Forelimb muscle (tissue), 1 donor: ENCODE data around the gene COLEC12. TPM values are rescaled to one million over a fixed set of nuclear protein-coding genes. Genes with fewer than 3 reads are reported as not detected.

Experiments
- DNase-seq: peaks from one replicate; pipeline ENCODE4 v3.0.0-alpha.2; 2013; ENCODE audit warnings: low read depth
- polyA plus RNA-seq: library from polyadenylated mRNA; unstranded; fragments of 120-200 nt; gene quantifications from one replicate; pipeline ENCODE4 v1.2.1, GENCODE V29; 2013; ENCODE audit not compliant: insufficient read length

The COLEC12 gene
- polyA plus RNA-seq, 1 donor, result 38.7 TPM

DNA sequence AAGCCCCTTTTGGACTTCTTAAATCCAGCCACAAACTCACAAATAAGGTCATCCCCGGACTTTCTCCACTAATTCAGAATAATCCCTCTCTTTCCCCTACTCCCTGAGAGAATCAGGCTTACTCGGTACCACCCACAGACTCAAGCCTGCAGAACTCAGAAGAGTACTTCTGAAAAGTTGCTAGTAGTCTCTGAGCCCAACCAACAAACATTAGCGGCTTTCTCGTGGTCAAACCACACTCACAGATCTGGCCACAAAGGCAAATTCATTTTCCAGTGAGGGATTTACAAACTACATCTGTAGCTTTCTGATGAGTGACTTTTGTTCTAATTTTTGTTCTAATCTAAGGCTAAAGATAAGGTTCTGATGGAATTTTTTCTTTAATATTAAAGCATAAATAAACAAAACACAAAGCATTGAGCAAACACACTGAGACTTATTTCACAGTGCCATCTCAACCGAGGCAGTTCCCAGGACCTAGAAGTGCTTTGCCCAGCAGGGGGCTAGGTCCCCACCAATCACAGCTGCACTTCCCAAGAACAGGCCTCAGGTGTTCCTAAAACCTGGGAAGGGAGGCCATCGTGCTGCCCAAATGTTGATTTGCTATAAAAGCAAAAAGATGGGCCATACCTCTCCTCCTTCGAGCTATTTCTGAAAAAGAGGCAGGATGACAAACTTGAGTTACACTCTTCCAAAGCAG lies 110.7 kb downstream of the COLEC12 start:
- no peak for DNase-seq

DNA sequence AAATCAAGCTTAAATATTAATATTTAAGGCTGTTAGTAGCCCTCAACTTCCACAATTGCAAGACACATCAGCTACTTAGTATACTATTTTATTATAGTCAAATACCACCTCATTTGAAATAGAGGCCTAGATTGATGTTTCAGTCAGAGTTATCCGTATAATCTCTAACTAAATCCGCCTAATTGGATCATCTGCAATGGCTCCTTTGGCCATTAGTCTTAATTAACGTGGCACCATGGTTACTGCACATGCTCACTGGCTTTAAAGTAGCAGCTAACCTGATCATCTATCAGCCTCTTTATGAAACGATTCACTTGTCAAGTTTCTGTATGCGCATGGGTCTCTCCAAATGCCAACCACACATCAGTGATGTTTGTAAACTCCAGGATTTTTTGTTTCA lies 112.3 kb downstream of the COLEC12 start:
- DNase-seq, result no peak

DNA sequence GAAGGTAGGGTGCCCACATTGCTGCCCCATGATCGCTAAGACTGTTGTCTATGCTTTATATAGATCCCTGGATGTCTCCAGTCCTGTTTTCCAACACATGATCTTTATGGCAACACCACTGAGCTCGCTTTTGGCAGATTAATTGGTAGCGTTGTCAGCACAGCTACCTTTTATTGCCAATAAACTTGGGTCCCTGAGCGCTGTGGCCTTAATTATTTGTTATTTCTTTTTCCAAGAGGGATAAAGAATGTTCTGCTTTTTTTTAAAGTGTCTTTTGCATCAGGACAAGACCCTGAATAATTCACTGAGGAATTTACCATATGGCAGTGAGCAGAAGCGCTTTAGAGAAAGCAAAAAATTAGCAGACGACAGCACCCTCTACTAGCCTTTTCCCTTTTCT lies 113.5 kb downstream of the COLEC12 start:
- DNase-seq, result no peak

DNA sequence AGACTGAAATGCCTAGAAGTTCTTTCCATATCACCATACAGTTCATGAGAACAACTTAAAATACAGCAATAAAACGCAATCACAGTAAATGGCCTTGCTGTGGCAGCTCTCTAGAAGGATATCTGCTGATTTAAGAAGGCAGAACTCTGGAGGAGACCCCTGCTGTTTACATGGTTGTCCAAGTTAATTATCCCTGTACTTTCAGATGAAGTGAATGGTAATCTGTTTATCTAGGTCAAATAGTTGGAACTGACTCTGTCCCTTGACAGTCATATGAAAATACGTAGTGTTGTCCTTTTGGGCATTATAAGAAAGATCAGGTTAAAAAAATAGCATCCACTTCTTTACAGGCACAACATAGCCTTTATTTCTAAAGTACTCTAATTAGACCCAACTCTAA lies 115.6 kb downstream of the COLEC12 start:
- DNase-seq, result no peak

DNA sequence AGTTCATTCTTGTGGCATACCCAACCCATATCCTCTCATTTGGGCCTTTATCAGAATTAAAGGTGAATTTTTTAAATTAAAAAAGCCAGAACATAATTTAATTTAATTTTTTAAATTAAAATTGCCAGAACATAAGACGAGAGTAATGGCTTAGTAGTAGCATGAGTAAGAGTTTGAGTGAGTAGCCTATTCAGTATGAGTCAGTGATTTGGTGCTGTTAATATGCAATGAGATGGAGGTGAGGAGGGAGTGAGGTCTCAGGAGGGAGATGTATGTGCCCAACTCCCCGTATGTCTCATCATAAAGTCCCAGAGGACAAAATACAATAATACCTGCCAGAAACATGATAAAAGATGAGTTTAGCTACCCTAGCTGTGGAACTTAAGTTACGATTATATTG lies 117.4 kb downstream of the COLEC12 start:
- no peak for DNase-seq

DNA sequence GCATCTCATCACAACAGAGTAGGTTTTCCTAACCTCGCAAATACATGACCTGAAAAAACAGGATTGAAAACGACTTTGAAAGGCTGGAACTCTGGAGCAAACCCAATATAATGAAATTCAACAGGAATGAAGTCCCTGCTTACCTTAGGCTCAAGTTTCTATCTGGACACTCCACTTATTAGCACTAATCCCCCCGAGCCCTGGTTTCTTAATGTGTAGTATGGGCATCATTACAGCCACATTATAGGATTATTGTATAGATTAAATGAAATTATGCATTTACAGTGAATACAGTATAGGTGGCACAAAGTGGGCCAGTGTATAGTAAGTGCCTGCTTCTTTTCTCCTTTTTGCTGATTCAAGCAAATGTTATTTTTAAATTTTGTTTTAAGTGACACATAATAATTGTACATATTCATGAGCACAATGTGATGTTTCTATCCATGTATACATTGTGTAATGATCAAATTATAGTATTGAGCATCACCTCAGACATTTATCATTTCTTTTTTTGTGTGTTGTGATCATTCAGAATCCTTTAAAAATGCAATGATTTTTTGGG lies 118.0 kb downstream of the COLEC12 start:
- DNase-seq, result no peak

DNA sequence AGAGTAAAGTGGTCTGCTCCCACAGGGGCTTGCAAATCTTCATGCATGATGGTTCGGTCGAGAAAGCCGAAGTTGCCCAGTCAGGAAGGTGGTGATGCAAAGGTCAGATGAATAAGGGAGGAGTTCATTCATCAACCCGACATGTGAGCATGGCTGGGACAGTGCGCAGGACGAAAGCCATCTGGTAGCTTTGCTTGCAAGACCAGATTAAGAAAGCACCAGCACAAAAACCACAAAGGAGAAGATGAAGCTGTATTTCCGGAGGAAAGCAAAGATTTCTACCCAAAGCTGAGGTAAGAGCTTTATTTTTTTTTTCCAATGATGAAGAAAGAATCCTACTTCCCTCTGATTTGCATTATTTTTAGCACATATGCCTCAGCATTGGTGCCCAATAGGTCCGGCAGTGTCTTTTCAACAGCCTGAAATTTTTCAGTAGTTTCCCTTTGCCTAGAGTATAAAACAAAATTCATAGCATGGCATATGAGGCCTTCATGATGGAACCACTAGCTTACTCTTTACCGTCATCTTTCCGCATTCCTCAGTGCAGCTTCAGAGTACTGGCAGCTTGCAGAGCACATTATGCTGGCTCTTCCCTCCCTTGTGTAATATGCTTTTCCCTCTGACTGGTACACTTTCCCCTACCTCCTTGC lies 120.7 kb downstream of the COLEC12 start:
- no peak for DNase-seq

DNA sequence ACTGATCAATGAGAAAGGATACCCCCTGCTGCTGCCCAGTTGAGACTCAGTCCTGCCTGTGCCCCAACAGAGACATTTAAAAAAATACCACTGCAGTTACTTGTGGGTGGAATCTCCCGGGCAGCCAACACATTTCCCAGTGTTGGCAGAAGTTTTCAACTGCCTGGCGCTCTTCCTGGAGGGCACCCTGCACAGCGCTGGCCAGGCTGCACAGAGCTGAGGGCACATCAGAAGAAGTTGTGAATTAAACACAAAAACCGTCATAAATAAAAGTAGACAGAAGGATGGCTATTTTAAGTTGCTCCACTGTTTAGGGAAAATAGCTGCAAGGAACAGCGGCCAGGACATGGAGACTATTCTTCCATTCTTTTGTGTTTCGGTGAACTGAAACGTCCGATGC lies 122.4 kb downstream of the COLEC12 start:
- no peak for DNase-seq

DNA sequence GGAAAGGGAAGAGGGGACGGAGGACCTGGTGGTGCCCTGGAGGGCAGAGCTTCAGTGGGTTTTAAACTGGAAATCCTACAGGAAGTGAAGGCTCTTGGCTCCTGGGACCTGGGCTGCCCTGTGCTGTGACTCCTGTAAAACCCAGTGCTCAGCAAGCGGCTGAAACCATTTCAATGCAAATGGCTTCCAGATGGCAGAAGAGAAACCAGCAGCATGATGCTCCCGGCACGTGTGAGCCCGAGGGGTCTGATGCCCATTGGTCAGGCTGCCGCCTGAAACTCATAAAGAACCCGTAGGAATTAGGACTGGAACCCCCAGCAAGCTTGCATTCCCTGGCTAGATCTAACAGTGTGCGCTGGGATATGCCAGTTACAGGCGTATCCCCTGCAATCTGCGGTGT lies 123.4 kb downstream of the COLEC12 start:
- no peak for DNase-seq

DNA sequence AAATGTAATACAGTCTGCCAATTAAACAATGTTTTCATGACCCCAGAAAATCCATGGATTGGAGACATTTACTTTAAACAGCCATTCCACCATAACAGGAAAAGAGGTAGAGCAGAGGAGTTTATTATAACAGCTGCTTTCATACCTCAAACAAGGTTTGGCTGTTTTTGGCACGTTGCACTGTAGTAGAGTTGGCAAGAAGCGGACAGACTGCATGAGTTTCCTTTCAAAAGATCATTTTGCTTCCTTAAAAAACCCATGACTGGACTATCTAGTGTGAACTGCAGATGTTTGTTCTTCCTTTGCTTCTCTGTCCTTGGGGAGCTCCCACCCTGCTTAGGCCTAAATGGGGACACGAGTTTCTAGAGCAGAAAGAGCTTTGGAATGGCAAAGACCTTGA lies 124.2 kb downstream of the COLEC12 start:
- DNase-seq, result no peak

DNA sequence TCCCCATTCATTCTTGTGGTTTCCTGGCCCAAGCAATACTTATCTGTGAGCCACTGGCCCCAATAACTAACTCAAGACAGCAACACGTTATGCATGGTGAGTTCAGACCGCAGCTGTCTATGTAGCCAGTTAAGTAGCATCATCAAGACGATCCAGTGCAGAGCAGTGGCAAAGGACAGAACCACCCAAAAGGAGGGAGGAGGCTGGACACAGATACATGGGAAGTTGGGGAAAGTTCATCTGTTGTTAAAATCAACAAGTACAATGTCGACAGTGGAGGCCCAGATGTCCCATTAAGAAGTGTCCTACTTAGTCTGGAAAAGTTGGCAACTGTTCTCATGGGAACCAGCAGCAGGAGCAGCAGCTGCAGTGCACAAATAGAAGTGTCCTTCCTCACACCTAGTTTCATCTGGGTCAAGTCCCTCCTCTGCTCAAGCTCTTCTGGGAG lies 125.8 kb downstream of the COLEC12 start:
- no peak for DNase-seq

DNA sequence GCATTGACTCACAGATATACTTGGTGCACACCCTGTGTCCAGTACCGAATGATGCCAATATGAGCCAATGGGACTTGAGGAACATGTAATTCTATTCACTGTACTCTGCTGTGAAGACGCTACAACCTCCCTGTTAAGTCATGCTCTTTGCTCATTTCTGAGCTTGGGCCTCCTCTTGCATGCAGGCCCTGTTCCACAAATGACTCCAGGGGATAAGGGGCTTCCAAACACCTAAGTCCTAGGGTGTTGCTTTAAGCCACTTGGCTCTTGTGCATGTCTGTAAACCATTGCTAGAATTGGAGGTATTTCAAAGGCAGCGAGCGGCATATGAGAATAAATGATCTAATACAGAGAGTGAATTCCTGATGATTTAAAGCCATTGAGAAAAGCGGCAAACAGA lies 126.7 kb downstream of the COLEC12 start:
- no peak for DNase-seq

DNA sequence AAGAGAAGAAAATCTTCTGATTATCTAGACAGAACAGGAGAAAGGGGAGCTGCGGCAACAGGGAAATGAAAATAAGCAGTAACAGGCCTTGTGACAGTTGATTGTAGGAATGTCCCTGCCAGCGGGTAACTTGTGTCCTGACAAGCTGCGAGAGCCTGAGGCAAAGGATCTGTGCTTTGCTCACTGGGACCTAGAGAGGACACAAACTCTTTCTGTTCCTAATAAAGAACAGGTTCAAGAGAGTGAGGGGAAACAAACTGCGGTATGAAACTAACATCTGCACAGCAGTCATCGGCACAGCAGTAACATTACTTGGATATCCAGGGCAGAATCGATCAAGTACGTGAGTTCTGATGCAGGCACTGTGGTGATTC lies 128.9 kb downstream of the COLEC12 start:
- no peak for DNase-seq

DNA sequence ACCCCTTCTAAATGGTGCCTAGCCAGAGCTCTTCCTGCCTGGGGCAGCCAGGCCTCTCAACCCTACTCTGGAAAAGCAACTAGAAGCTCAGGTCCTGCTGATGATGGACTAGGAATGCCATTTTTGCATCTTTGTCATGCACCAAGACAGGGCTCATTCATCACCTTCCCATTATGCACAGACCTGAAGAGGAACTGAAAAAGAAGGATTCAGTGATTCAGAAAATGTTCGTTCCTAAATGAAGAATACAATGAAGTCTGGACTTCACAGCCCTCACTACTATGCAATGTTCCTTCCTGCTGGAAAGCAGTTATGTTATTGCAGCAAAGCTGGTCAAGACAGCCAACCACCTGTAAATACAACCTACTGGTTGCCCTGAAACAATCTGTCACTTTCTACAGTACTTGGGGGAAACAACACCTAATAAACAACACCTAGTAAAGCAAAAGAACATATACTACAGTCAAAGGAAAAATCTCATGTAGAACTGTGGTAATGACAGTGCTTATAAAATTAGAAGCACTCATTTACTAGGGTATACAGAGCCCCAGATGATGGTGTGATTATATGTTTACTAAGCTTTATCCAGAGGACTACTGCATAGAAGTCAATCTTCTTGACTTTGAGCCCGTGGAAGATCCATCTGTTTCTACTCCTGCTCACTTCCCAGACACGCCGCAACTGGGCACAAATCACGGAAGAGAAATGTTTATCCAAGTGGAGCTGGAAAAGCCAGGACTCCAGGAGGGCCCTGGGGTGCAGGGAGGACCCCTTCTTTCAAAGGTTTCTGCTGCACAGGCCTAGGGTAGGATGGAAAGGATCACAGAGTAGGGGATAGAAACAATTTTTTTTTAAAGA lies 129.5 kb downstream of the COLEC12 start:
- DNase-seq, result no peak

DNA sequence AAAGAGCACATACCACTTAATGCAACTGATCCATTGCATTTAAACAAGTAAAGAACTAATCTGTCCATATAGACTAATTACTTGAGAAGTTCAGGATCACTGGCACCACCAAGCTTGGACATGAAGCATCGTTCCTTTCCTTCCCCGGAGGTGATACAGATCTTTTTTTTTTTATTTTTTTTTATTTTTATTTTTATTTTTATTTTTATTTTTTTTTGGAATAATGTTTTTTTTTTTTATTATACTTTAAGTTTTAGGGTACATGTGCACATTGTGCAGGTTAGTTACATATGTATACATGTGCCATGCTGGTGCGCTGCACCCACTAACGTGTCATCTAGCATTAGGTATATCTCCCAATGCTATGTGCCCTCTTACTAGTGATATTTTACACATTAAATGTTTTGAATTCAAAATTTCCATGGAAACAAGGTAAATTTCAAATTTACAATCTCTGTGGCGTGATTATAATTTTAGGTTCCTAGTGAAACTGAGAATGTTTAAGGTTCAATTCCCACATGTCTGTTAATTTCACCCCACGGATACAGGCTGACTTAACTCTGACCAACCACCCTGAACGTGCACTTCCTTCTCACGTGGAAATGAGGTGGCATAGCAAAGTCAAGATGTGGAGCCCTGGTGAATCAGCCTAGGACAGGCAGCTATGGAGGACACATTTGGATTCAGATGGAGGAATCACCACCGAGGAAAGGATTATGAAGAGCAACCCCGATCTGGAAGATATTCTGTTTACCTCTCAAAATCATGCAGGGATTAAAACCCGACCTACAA lies 131.1 kb downstream of the COLEC12 start:
- no peak for DNase-seq

DNA sequence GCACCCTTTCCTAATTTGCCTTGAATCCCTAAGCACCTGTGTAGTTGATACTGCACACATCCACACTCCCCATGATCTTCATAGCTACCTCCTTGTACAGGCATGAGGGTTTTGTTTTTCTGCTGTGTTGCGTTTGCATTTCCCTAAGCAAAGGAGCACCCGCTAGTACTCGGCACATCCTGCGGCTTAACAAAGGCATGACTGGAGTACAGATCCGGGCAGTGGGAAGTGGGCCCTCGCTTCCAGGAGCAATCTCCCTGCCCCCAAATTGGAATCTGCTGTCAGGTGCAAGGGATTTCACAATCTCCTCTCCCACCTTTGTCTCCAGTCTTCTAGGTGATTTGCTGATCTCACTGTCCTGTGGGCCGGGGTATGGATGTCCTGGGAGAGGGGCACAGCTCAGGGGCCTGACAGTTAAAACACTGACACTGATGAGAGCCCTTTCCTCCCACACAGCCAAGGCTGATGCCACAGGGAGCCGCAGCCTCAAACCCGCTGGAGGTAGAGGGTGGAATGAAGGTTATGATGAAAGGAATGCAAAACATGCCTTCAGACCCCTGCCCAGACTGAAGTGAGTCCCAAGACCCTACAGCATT lies 133.9 kb downstream of the COLEC12 start:
- no peak for DNase-seq

DNA sequence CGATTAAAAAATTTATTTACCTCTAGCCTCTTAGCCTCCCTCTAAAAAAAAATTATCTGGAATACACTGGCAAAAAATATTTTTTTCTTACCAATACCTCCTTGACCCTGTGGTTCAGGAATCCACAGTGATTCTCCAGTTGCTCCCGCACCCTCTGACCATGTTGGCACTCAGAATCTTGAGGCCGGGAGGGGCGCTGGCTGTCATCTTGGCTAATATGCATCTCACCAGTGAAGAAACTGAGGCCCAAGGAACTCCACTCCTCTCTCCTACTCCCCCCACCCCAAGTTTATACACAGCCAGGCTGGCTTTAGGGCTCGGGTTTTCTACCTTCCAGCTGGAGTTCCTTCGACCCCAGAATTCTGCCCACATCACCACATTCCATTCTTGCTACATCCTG lies 134.8 kb downstream of the COLEC12 start:
- DNase-seq, result no peak

DNA sequence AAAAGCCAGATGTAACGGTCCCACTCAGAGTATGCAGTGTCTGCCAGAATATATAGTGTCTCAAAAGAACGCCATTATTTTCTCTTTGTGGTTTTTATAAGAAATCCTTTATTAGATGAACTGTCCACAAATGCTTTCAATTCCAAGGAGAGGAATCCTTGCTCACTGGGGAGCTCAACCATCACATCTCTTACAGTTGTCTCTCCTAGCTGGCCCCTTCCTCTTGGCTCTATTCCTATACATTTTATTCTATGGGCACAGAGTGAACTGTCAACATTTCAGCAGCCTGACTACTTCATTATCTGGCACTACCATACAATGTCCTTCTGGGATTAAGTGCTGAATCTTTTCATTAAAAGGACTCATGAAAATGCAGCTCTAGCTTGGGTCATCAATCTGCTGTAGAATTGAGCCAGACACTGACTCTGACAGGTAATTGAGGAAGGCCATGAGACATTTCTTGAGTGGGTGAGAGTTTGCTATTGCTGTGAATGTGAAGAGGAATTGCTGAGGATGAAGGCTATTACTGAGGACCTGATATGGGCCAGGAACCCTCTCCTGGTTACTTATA lies 136.2 kb downstream of the COLEC12 start:
- DNase-seq, result no peak

DNA sequence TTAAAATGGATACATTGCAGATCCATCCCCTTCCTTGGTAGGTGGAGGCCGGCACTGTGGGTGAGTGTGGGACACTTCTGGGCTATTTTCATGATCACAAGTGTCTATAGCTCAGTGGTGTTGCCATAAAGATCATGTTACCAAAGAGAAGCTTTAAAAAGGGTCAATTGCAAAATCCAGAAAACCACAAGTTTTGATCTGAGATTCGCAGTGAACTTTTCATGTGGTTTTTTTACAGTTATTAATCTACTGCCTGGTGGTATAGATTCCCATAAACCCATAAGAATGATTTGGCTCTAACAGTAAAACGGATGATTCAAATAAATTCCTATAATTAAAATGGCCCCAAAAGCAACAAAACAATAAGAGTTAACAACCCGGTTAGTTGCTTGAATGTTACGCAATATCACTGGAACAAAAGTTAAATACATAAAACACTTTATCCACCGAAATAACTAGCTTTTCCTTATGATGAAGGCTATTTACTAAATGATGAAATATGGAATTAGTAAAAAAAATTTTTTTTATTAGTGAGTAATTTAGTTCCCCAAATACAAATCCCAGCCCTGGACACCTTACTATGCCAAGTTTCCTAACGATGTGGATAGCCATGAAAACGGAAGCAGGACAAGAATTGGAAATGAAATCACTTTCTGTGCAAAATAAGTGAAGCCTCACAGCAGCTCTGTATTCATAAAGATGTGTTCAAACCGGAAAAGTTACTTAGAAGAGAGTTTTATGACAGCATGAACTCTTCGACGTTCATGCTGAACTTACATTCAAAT lies 137.0 kb downstream of the COLEC12 start:
- DNase-seq, result no peak
